ENCODE results near the gene PLEKHG4.

DNA sequence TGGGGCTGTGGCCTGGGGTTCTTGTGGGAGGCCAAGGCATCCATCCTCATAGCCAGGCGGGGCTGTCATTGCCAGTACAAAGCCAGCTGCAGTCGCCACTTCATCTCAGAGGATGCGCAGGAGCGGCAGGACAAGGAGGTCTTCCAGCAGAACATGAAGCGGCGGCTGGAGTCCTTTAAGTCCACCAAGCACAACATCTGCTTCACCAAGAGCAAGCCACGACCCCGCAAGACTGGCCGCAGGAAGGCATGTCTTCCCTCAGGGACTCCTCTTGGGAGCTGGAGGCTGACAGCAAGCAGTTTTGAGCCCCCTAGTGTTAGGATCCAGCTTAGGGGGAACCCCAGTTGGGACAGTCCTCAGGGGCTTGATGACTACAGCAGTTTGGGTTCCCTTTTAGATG is 15.1 kb upstream of the PLEKHG4 start:
- no peak for TF ChIP-seq POLR2AphosphoS5 (IDR thresholded peaks at IDR 0.05)
- TF ChIP-seq, protein P1, sequence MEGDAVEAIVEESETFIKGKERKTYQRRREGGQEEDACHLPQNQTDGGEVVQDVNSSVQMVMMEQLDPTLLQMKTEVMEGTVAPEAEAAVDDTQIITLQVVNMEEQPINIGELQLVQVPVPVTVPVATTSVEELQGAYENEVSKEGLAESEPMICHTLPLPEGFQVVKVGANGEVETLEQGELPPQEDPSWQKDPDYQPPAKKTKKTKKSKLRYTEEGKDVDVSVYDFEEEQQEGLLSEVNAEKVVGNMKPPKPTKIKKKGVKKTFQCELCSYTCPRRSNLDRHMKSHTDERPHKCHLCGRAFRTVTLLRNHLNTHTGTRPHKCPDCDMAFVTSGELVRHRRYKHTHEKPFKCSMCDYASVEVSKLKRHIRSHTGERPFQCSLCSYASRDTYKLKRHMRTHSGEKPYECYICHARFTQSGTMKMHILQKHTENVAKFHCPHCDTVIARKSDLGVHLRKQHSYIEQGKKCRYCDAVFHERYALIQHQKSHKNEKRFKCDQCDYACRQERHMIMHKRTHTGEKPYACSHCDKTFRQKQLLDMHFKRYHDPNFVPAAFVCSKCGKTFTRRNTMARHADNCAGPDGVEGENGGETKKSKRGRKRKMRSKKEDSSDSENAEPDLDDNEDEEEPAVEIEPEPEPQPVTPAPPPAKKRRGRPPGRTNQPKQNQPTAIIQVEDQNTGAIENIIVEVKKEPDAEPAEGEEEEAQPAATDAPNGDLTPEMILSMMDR (IDR thresholded peaks at IDR 0.05): no peak
